ENCODE results near the gene MACROD1.
A peak's percentile ranks its signal among the peaks of the same experiment; 100 is the strongest.
"Not testable (repeated sequence)": the region's sequence is repeated elsewhere in the genome, so short reads cannot be mapped to it uniquely, and the experiment has no call there.

MACROD1 gene

DNA sequence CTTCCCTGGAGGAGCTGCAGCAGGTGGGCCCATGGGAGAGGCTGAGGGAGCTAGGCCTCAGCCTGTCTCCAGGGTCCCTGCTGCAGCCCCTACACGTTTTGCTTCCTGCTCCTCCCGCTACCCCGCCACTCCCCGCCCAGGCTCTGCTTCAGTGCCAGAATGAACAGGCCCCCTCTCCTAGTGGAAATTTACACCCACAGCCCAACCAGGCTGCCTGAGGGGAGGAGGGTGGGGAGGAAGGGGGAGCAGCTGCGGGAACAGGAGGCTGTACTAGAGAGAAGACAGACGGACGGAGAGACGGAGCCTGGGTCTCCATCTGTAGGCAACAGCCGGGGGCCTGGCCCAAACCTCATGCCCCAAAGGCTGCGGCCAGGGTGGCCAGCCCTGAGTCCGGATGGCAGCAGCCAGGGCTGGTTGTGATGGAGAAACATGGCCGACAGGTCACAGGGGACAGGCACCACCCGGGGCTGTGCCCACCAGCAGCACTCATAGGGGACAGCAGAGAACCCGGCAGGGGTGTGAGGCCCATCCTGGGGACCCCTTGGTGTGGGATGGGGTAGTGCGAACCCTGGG lies 109.6 kb downstream of the MACROD1 start:
- DNase-seq (ENCODE audit: low spot score) = no peak

DNA sequence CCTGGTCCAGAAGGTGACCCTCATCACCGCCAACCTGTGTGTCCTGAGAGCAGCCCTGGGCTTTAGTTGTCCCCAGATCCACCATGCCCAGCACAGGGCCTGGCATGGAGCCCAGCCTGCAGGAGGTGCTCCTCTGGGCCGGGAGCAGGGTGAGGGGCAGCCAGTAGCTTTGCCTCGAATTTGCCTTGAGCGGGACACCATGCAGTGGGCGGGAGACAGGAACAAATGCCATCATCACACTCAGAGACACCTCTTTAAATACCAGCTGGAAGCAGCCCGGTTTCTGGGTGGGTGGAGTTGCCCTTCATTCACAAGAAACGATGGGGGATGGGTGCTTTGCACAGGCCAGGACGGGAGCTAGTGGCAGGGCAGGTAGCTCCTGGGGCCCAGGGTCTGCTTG lies 110.8 kb downstream of the MACROD1 start:
- no peak for DNase-seq (ENCODE audit: low spot score)

DNA sequence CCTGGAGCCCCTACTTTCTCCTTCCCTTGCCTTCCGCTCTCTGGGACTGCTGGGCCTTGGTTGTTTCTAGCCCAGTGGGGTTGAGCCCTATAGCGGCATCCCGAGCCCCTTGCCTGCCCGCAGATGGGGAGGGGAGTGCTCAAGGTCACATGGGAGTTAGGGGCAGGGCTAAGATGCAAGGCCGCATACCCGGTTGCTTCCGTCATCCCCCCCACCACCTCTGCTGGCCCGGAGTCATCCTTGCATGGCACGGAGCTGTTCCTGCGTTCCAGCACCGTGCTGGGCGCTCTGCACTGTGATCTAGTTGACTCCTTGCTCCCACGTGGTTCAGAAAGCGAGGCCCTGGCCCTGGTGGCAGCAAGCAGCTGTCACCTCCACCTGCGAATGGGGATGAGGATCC lies 112.2 kb downstream of the MACROD1 start:
- no peak for DNase-seq (ENCODE audit: low spot score)

DNA sequence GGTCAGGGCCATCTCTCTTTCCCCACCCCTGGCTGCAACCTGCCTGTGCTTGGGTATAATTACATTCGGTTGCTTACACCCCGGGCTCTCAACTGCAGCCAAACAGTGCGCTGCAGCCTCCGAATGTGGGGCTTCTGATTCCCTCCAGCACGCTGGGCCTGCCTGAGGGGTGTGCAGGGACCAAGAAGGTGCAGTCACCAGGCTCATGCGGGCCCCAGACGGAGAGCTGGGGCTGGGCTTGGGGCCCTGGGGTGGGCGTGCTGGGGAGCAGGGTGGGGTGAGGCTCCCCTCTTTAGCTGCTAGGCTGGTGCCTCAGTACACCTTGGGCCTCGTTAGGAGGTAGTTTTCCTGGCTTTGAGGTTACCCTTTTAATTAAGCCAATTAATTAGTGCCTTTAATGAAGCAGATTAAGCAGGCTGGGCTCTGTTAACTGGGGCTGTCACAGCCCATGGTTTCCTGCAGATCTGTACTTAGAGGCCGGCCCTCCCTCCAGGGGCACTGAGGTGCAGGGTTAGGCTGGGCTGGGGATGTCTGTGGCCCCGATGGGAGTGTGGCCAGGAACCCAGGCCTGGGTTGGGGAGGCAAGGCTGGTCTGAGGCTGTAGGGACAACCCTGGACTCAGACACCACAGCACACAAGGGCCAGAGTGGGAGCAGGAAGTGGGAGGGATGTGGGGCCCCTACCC lies 112.8 kb downstream of the MACROD1 start:
- DNase-seq (ENCODE audit: low spot score) = no peak

DNA sequence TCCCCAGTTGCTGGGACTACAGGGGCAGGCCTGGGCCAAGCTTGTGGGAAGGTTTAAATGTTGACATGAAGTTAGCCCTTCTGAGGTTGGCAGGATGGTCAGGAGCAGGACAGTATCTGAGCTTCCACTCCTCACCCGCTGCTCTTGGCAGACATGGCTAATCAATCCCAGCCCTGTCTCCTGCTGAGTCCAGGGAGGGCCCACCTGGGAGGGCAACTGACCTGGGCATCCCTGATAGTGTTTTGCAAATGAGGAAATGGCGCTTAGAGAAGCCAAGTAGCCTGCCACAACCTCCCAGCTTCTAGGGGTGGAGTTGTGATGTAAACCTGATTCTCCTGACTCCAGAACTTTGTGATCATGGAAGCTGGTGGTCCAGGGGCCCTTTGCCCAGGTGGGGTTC lies 113.5 kb downstream of the MACROD1 start:
- DNase-seq (ENCODE audit: low spot score) = no peak

DNA sequence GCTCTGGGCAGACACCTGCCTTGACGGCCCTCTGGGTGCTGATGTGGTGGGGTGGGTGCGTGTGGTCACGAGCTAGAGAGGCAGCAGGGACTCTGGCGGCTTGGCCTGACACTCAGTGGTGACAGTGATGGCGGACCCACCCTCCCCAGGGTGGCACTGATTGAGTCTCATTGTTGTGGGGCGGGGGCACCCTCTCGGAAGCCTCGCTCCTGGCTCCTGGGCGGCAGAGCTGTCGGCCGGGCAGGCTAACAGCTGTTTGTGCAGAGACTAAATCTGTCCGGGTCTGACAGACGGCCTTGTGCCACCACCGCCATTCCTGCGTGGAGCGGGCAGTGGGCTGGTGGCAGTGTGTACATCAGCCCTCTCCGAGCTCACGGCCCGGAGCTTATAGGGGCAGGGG lies 114.6 kb downstream of the MACROD1 start:
- DNase-seq (ENCODE audit: low spot score) = no peak

DNA sequence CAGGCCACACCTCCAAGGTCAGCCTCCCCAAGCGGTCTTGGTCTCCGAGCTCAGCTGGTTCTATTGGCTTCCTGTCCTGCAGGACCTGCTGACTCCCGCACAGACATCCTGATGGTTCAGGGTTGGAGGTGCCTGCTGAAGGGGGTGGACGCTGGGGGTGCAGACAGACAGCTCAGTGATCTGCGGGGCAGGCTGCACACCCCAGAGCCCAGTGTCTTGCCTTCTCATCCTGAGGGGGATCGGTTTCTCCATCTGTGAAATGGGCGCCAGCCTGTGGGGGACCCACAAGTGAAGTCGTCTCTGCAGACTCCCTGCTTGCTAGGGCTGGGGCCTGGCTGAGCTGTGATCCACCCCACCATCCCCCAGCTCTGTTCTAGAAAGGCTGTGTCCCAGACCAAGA lies 116.4 kb downstream of the MACROD1 start:
- DNase-seq (ENCODE audit: low spot score) = no peak

DNA sequence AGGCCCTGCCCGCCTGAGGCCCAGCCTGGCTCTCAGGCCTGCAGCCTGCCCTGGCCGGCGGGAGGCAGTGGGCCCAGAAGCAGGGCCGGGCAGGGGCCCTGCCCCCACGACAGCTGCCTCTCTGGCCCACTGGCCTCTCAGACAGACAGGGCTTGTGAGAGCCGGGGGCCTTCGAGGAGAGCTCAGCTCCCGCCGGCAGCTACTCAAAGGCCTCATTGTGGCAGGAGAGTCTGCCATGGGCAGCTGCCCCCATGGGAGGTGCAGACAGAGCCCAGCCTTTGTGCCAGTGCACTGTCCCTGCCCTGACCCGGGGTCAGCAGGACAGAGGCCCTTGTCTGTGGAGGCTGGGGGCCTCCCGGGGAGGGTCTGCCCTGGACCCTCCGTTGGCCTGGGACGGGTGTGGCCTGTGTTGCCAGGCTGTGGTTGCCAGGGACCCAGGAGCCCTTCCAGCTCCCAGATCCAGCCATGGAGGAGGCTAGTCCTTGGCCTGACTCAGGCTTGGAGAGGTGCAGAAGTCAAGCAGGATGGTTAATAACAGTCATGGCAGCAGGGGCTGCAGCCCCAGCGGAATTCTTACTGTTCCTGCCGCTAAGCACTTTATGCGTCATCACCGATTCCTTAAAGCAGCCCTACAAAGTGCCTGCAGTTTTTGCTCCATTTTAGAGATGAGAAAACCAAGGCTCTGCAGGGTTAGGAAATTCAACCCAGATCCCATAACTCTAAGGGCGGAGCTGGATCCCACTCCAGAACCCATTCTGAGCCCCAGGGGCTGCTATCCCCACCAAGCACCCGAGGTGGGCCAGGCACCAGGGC lies 117.7 kb downstream of the MACROD1 start:
- no peak for DNase-seq (ENCODE audit: low spot score)

DNA sequence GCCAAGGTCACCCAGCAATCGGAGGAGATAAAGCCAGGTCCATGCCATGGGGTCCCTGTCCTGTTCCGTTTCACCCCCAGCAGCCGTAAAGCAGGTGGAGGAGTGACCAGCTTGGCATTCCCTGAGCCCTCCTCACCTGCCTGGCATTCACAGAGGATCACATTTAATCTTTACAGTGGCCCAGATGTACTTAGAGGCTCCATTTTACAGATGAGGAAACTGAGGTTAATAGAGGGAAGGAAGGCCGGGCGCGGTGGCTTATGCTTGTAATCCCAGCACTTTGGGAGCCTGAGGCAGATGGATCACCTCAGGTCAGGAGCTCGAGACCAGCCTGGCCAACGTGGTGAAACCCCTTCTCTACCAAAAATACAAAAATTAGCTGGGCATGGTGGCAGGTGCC lies 118.5 kb downstream of the MACROD1 start:
- not testable (repeated sequence) for DNase-seq (ENCODE audit: low spot score)

DNA sequence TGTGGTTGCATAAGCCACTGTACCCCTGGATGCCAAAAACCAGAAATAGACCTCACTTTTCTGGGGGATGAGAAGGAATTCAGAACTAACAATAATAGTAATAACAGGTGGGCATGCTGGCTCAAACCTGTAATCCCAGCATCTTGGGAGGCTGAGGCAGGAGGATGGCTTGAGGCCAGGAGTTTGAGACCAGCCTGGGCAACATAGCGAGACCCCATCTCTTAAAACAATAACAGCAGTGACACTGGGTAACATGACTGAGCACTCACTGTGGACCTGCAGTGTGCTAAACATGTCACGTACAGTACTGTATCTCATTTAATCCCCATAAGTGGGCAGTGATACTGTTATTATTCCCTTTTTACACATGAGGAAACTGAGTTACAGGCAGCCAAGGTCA lies 120.2 kb downstream of the MACROD1 start:
- no peak for DNase-seq (ENCODE audit: low spot score)

DNA sequence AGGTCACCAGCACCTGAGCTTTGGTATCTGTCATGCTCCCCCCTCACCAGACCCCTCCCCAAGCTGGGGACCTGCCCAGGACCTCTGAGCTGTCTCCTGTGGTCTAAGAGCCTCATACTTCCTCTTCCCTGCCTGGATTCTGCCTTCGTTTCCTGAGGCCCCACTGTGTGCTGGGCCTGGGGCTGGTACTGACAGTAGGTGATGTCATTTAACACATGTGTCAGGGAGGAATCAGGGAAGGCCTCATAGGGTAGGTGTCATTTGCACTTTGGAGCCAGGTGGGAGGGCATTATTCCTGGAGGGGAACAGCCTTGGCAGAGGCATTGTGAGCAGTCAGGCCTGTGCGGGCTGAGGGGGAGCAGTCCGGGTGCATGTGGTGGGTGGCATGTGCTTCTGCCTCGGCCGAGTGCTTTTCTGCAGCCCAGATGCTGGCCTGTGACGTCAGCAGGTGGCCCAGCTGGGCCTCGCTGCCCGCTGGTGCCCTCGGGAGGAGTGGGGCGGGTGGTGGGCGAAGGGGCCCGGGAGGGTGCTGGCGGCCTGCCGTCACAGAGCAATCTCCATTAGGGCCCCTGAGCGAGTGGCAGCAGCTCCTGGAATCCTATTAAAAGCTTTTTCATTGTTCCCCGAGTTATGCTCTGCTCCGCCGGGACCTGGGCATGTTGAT lies 121.1 kb downstream of the MACROD1 start:
- no peak for DNase-seq (ENCODE audit: low spot score)

DNA sequence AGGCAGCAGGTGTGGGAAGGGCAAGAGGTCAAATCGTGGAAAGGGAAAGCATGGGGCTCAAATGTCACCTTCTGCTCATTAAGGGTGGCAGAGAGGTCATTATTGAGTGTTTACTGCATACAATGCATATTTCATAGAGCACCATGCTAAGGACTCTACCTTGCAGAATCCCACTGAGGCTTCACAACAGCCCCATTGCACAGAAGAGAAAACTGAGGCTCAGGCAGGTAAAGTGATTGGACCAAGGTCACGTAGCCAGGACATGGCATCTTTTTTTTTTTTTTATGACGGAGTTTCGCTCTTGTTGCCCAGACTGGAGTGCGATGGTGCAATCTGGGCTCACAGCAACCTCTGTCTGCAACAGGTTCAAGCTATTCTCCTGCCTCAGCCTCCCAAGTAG lies 122.4 kb downstream of the MACROD1 start:
- no peak for DNase-seq (ENCODE audit: low spot score)

DNA sequence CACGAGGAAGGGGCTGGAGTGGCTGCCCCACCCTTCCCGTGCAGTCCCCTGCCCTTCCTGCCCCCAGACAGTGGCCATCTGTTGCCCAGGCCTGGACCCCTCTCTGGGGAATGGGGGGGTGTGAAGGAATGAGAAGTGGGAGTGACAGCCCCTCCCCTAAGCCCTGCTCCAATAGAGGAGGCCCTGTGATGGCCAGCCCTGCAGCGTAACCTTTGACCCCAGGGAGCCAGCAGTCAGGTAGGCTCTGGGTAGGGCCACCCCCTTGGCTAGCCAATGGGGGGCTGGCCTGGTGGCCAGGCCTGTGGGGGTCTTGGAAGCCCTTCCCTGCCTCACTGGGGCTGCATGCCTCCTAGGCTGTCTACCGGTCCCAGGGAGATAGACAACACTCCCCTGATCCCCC lies 123.6 kb downstream of the MACROD1 start:
- no peak for DNase-seq (ENCODE audit: low spot score)

DNA sequence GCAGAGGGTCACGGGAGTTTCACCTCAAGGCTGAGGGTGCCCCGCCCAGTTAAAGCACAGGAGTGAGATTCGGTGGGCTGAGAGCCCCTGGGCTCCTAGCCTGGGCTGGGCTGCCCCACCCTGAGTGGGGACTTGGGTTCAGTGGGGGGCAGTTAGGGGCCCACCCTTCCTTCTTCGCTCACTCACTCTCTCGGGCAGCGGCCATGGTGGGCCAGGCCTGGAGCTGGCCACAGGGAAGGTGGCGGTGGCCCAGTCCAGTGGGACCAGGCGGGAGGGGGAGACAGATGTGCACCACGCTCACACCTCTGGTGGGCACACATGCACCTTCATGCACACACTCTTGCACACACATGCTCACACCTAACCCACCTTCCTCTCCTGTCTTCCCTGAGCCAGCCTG lies 124.1 kb downstream of the MACROD1 start:
- no peak for DNase-seq (ENCODE audit: low spot score)

DNA sequence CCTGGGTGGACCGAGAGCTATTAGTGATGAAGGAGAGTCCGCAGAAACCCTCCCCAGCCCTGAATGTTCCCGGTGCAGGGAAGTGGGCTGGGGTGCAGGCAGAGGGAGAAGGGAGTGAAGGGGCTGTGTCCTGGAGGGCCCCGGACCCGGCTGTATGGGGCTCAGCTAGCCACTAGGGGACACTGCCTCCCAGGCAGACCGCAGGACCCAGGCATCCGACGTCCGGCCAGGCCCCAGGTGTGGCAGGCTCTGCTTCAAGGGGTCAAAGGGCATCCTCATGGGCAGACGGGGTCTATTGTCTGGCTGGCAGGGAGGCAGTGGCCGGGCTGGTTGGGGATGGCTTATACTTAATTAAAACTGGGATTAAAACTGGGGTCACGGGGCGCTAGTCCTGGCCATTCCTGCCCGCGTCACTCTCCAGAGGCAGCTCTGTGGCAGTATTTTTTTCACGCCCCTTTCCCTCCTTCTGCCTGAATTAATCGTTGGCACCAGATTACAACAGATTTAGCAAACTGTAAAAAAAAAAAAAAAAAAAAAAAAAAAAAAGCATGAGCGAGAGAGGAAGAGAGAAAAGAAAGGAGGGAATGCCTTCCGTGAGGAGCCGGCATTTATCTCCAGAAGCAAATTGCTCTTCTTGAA lies 125.1 kb downstream of the MACROD1 start:
- DNase-seq (ENCODE audit: low spot score) = peak; percentile 83

DNA sequence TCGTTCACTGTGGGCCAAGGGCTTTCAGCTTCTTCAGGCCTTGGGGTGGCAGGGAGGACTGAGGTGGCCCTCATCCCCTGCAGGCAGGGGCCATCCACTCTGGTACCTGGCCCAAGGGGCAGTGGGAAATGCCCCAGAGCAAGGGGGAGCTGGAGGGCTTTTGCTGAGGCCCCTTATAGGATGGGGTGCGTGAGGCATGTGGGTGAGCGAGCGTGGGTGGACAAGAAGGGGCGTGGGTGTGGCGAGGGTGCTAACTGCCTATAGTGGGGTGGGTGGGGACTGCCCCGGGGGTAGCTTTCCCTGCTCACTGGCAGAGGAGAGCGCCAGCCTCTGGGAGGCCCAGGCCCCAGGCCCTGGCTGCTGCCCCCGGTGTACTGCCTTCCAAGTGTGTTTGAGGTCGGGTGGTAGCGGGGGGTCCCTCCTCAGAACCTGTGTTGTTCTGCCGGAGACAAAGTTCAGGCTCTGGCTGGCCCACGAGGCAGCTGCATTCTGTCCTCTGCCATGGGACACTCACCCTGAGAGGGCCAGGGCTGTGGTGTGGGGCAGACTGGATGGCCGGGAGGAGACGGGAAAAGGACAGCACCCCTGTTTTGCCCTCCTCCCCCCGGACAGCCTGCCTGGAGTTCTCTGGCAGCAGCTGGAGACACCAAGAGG lies 126.8 kb downstream of the MACROD1 start:
- no peak for DNase-seq (ENCODE audit: low spot score)

DNA sequence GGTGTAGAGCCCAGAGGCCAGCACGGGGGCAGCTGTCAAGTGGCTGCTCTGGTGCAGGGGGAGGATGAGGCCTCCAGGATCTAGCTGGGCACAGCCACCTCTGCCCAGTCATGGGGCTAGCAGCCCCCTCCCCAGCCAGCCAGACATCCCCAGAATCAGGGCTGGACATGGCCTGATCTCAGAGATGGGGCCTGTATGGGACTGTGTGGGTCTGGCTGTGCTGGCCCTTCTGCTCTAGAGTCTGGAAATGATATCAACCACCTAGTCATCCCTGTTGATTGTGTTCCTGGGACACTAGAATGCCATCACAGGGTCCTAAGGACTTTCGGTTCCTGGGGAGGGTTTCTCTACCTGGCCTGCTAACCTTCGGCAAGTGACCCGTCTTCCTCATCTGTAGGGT lies 127.4 kb downstream of the MACROD1 start:
- DNase-seq (ENCODE audit: low spot score) = no peak

DNA sequence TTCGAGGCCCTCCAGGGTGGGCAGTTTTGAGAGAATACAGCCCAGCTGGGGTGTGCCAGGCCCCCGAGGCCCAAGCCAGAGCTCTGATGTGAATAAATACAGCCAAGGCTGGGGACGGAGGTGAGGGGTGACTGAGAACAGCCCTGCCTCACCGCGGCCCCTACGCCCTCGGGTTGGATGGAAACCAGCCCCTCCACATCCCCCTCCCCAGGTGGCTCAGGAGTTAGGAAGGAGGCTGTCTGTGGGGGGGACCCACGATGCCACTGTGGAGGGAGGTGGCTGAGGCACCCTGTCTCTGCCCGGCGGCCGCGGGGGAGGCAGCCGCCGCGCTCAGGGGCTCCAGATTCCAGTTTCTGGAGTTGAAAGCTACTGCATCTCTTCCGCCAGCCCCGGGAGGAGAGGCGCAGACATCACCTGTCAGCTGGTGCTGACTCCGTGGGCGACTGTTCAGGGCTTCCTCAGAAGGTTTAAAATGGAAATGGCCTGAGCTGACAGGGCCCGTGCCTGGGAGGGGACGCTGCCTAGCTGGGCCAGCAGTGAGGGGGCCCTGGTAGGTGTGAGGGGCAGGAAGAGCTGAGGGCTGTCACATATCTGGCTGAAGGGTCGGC lies 128.8 kb downstream of the MACROD1 start:
- DNase-seq (ENCODE audit: low spot score) = no peak

DNA sequence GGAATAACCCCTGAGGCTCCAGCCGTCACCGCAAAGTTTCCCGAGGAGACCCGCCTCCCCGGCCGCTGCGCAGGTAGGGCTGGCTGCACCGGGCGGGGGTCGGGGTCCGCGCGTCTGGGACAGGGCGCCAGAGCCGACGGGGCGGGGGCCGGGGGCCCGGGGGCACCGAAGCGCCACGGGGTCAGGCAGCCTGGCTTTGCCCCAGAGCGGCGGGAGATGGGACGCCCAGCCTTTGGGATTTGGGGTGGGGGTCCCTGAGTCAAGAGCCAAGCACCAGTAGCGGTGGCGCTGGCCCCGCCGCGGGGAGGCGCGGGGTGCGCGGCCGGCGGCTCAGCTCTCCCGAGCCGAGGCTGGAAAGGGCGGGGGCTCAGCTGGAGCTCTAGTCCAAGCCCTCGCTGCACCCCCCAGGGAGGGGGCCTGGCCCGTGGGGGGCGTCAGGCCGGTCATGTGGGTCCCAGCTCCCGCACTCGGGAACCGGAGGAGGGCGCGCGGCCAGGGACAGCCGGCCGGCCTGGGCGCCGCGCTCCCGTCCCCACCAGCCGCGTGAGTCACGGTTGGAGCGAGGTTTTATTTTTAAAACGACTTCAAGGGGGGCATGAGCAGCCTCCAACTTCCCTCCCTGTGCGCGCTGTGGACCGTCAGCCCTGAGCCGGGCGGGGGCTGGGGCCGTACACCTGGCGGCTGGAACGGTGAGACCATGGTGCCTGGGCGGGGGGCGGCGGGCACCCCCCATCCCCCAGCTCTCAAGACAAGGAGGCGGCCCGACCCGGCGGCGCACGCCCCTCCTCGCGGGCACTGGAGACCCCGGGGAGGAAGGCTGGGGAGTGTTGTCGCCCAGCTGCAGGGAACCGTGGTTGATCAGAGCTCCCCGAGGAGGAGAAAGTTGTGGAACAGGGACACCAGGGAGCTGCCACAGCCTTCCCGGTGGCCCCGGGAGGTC lies 129.6 kb downstream of the MACROD1 start:
- no peak for DNase-seq (ENCODE audit: low spot score)

DNA sequence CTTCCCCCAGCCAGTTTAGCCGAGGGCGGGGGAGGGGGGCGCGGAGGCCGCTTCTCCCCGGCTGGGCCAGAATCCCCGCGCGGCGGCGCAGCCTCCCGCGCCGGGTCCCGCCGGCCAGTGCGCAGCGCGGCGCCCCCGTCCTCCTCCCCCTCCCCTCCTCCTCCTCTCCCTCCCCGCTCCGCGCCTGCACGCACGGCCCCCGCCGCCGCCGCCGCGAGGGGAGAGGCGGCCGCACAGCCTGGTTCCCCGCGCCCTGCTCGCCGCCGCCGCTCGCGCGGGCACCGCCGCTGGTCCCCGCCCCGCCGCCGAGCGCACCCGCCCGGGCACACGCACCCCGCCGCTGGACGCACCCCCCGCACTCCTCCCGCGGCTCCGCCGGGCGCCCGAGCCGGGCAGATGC lies 130.3 kb downstream of the MACROD1 start, which contains the start of gene FLRT1:
Gene FLRT1 (plus strand): TSS at position 356 of the 400 bp plus-strand sequence. CDS start 80,337 bp downstream, outside the sequence.
- DNase-seq (ENCODE audit: low spot score) = no peak

Data from HuH-7.5 (cell line).